ENCODE measurements around the gene DISC1. TPM values are rescaled to one million over a fixed set of nuclear protein-coding genes. Genes with fewer than 3 reads are reported as not detected.

The DISC1 gene
- total and polyA plus RNA-seq, 2 of the 13 experiments (the other 11 are each of a cell fraction or from before 2014, with no cell fraction given): 4.2 to 4.6 TPM

- DNase-seq (ENCODE audit: low spot score): no peak
- Histone ChIP-seq H3K4me2 (ENCODE audit: low read depth, low read length) (no peak overlapping the region), H3K79me2 (ENCODE audit: insufficient read depth, low read length) (no peaks in the 10 kb centered on the region), H3K27me3 (ENCODE audit: control insufficient read depth in 1 of 2, insufficient read depth in 2 of 2, low read length in 2 of 2) (no peaks in the 10 kb centered on the region; a peak in 1 of 5 replicates), H3K27ac (ENCODE audit: extremely low read length, insufficient read depth, low read length) (no peak overlapping the region), H3K9me3 (ENCODE audit: low read length) (no peaks in the 10 kb centered on the region), H4K20me1 (ENCODE audit: insufficient read depth, low read length) (no peaks in the 10 kb centered on the region), H3K4me3 (replicated peaks in 1 of 3; ENCODE audit: insufficient read depth in 1 of 3, low read depth in 2 of 3, low read length in 3 of 3) (no peak overlapping the region), H3K36me3 (replicated peaks in 1 of 2; ENCODE audit: control insufficient read depth in 1 of 2, insufficient read depth in 2 of 2, low read length in 2 of 2) (no peaks in the 10 kb centered on the region), H3K4me1 (ENCODE audit: insufficient read depth, low read length) (no peaks in the 10 kb centered on the region), H2AFZ (ENCODE audit: low read length) (no peak overlapping the region), H3K9ac (ENCODE audit: insufficient read depth, low read depth, low read length) (no peak overlapping the region)
- intact Hi-C loops (cut with micrococcal nuclease; ENCODE audit: unreplicated experiment) (no loop called here), in situ Hi-C loops (cut with HindIII; ENCODE audit: extremely low pct_ligation_motif_present, low pct_unique_long_range_greater_than_20kb) (no loop called here)
- no peak for FAIRE-seq
- CTCF ChIA-PET (ENCODE audit: low intra/inter-chr PET ratio, low total read pairs): no interaction called here
- no TSS peak for BruUV-seq (replicated peaks)
- POLR2A ChIA-PET: no interaction called here
- ATAC-seq: no peak
- 69% methylated on average over 10 of the region's 10 CpGs for WGBS (ENCODE audit: low lambda C conversion rate)
- TF ChIP-seq ZNF7 (CRISPR knock-in tag; IDR thresholded peaks at IDR 0.05): no peak
- no peak for TF ChIP-seq NR2C2 (CRISPR knock-in tag; IDR thresholded peaks at IDR 0.05; ENCODE audit: borderline replicate concordance)
- TF ChIP-seq ZBTB46 (CRISPR knock-in tag; IDR thresholded peaks at IDR 0.05; ENCODE audit: borderline replicate concordance): no peak
- TF ChIP-seq ZNF782 (CRISPR knock-in tag; IDR thresholded peaks at IDR 0.05; ENCODE audit: borderline replicate concordance): no peak
- no peak for TF ChIP-seq NR2F6 (IDR thresholded peaks at IDR 0.05)
- TF ChIP-seq NR2F6 (CRISPR knock-in tag; IDR thresholded peaks at IDR 0.05): no peak
- TF ChIP-seq ZNF607 (CRISPR knock-in tag; IDR thresholded peaks at IDR 0.05; ENCODE audit: borderline replicate concordance): no peak
- TF ChIP-seq MLXIP (CRISPR knock-in tag; IDR thresholded peaks at IDR 0.05; ENCODE audit: borderline replicate concordance): no peak
- TF ChIP-seq TBX2 (CRISPR knock-in tag; IDR thresholded peaks at IDR 0.05; ENCODE audit: borderline replicate concordance): no peak
- no peak for TF ChIP-seq TOPORS (CRISPR knock-in tag; IDR thresholded peaks at IDR 0.05)
- no peak for TF ChIP-seq ZNF501 (CRISPR knock-in tag; IDR thresholded peaks at IDR 0.05)
- no peak for TF ChIP-seq PCBP1 (IDR thresholded peaks at IDR 0.05; ENCODE audit: borderline replicate concordance, low read depth, low read length)
- no peak for TF ChIP-seq ZSCAN21 (CRISPR knock-in tag; IDR thresholded peaks at IDR 0.05; ENCODE audit: borderline replicate concordance)
- TF ChIP-seq ZNF780A (CRISPR knock-in tag; IDR thresholded peaks at IDR 0.05): no peak
- no peak for TF ChIP-seq GLMP (CRISPR knock-in tag; IDR thresholded peaks at IDR 0.05; ENCODE audit: borderline replicate concordance)
- no peak for TF ChIP-seq MLLT10 (CRISPR knock-in tag; IDR thresholded peaks at IDR 0.05)
- no peak for TF ChIP-seq POLR2G (IDR thresholded peaks at IDR 0.05; ENCODE audit: low read depth, low read length)
- no peak for TF ChIP-seq MIER2 (CRISPR knock-in tag; IDR thresholded peaks at IDR 0.05)
- TF ChIP-seq RBM22 (optimal IDR thresholded peaks at IDR 0.05; ENCODE audit: low read length): no peak
These were observed 14.0 kb upstream of the DISC1 start for GRCh38 chr1:231612393-231613089.
